ENCODE data around the gene PRELID2. TPM values are rescaled to one million over a fixed set of nuclear protein-coding genes. Genes with fewer than 3 reads are reported as not detected.

Gene PRELID2
- total RNA-seq, 4 donors from 2014 or later: 21.8 to 54.5 (median 34.4) TPM

DNA sequence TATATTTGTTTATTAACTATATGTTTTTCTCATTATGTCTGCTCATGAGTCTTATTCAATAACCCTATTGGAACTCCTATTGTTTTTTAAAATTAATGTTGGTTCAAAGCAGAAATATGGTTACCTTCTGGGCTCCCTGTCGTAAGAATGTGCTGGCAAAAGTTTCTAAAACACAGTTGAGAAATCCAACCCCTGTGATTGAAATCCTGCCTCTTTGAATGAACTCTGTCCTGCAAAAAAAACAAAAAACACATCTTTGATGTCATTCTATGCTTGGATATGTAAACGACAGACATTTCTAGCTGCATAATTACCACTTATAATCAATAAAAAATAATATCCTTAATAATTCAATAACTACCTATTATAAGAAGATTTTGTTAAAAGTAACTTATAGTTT, 38.8 kb downstream of the PRELID2 start:
- Histone ChIP-seq H3K9me3 (no peaks in the 10 kb centered on the region), H3K36me3 (no peaks in the 10 kb centered on the region), H3K27me3 (no peaks in the 10 kb centered on the region), H3K4me3 (no peak overlapping the region), H3K27ac (no peak overlapping the region), H3K4me1 (no peaks in the 10 kb centered on the region)
- intact Hi-C loops (cut with DNase I; ENCODE audit: low total_unique reads): no loop called here
- DNase-seq: no peak
- TF ChIP-seq POLR2A (IDR thresholded peaks at IDR 0.05): no peak
- TF ChIP-seq, protein P1, sequence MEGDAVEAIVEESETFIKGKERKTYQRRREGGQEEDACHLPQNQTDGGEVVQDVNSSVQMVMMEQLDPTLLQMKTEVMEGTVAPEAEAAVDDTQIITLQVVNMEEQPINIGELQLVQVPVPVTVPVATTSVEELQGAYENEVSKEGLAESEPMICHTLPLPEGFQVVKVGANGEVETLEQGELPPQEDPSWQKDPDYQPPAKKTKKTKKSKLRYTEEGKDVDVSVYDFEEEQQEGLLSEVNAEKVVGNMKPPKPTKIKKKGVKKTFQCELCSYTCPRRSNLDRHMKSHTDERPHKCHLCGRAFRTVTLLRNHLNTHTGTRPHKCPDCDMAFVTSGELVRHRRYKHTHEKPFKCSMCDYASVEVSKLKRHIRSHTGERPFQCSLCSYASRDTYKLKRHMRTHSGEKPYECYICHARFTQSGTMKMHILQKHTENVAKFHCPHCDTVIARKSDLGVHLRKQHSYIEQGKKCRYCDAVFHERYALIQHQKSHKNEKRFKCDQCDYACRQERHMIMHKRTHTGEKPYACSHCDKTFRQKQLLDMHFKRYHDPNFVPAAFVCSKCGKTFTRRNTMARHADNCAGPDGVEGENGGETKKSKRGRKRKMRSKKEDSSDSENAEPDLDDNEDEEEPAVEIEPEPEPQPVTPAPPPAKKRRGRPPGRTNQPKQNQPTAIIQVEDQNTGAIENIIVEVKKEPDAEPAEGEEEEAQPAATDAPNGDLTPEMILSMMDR (IDR thresholded peaks at IDR 0.05): no peak

DNA sequence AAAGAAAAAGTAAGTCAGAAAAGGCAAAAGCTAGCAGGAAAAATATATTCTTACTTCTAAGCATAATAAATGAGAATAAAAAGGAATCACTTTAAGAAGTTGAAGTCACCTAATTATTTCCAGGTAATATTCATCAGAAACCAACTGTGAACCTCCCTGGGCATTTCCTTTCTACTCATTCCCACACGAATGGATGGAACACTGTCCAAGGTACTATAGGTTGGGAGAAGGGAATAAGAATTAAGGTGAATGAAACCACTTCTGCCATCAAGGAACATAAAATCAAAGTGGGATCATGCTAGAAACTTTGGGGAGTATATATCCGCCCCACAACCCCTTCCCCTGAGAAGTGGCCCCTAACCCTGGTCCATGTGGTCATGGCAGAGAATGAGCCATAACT, 41.6 kb downstream of the PRELID2 start:
- H3K27me3 ChIP-seq: no peaks in the 10 kb centered on the region
- DNase-seq: no peak
- no peak overlapping the region for H3K27ac ChIP-seq
- H3K9me3 ChIP-seq: no peaks in the 10 kb centered on the region
- H3K4me1 ChIP-seq: no peaks in the 10 kb centered on the region
- TF ChIP-seq, protein P1 (IDR thresholded peaks at IDR 0.05): no peak
- TF ChIP-seq POLR2A (IDR thresholded peaks at IDR 0.05): no peak
- no peaks in the 10 kb centered on the region for H3K36me3 ChIP-seq
- H3K4me3 ChIP-seq: no peak overlapping the region
- intact Hi-C loops (cut with DNase I; ENCODE audit: low total_unique reads): no loop called here

DNA sequence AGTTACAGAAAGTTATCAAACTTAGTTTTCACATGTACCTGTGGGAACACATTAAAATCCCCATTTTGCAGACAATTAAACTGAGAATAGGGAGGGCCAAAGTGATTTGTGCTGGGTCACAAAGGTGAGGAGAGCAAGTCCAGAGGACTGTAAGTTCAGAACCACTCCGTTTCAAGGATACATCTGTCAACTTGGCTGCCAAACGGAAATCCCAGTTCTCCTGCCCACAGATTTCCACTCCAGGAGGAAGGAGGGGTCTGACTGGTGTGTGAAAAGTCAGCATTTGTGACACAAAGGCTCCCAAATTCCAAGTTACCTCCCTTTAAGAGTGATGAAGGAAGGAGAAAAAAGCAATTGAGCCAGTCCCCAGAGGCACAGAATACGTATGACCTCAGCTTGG, 42.3 kb downstream of the PRELID2 start:
- H3K36me3 ChIP-seq: no peaks in the 10 kb centered on the region
- intact Hi-C loops (cut with DNase I; ENCODE audit: low total_unique reads): no loop called here
- H3K27ac ChIP-seq: no peak overlapping the region
- H3K27me3 ChIP-seq: no peaks in the 10 kb centered on the region
- H3K9me3 ChIP-seq: no peaks in the 10 kb centered on the region
- no peaks in the 10 kb centered on the region for H3K4me1 ChIP-seq
- no peak overlapping the region for H3K4me3 ChIP-seq
- no peak for TF ChIP-seq POLR2A (IDR thresholded peaks at IDR 0.05)
- TF ChIP-seq, protein P1 (IDR thresholded peaks at IDR 0.05): no peak
- no peak for DNase-seq

DNA sequence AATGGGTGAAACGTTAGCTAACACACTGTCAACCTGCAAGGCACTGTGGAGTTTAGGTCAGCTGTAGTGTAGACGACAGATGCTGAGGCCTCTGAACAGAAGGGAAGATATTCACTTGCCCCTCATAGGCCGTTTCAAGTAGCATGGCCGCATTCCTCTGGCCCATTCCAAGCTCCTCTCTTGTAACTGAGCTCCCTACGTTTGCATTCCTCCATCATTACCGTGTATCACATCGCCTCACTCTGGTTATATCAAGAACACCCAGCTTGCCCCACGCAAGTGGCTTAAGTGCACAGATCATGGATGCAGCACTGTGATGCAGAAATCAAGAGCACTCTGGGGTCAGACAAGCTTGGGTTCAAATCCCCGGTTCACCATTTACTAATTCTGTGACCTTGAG, 43.3 kb downstream of the PRELID2 start:
- H3K4me1 ChIP-seq: no peaks in the 10 kb centered on the region
- TF ChIP-seq, protein P1 (IDR thresholded peaks at IDR 0.05): no peak
- no peak for TF ChIP-seq POLR2A (IDR thresholded peaks at IDR 0.05)
- H3K9me3 ChIP-seq: no peaks in the 10 kb centered on the region
- intact Hi-C loops (cut with DNase I; ENCODE audit: low total_unique reads): no loop called here
- no peak overlapping the region for H3K27ac ChIP-seq
- DNase-seq: no peak
- H3K4me3 ChIP-seq: no peak overlapping the region
- no peaks in the 10 kb centered on the region for H3K27me3 ChIP-seq
- H3K36me3 ChIP-seq: no peaks in the 10 kb centered on the region

DNA sequence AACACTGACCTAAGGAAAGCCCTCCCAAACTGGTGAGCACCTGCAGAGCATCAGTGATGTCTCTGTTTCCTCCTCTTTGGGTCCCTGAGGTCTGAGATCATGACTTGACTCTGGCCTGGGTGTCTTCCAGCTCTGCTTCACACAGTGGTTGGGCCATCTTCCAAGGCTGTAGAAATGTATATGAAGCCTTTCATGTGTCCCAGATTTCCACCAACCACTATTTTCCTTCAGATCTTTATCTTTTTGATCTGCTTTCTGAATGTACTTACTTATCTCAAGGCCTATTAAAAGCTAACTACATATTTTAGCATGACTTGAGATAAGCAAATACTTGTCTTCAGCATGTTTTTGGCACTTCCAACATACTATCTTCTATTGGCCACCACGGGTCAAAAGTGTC, 47.1 kb downstream of the PRELID2 start:
- H3K27me3 ChIP-seq: no peaks in the 10 kb centered on the region
- no peaks in the 10 kb centered on the region for H3K36me3 ChIP-seq
- no peak overlapping the region for H3K27ac ChIP-seq
- H3K4me1 ChIP-seq: no peaks in the 10 kb centered on the region
- no peaks in the 10 kb centered on the region for H3K9me3 ChIP-seq
- TF ChIP-seq, protein P1 (IDR thresholded peaks at IDR 0.05): no peak
- no peak for TF ChIP-seq POLR2A (IDR thresholded peaks at IDR 0.05)
- intact Hi-C loops (cut with DNase I; ENCODE audit: low total_unique reads): no loop called here
- no peak overlapping the region for H3K4me3 ChIP-seq
- DNase-seq: no peak

Data from uterus (tissue), 4 donors.